Measurements from ENCODE around the gene CCR5. TPM values are rescaled to one million over a fixed set of nuclear protein-coding genes. Genes with fewer than 3 reads are reported as not detected.

Gene CCR5
- total RNA-seq, 1 experiment from 2014 or later = not detected

- TF ChIP-seq YY1 (IDR thresholded peaks at IDR 0.05; ENCODE audit: extremely low read depth, insufficient replicate concordance, low read depth, low read length) (no peak), ATF3 (IDR thresholded peaks at IDR 0.05) (no peak)
Measured at GRCh38 chr3:46397111-46397510, 26.4 kb downstream of the CCR5 start (continued).

GRCh38 chr3:46398186-46398955 is 27.6 kb downstream of the CCR5 start:
- intact Hi-C loops (cut with micrococcal nuclease) = no loop called here
- no peaks in the 10 kb centered on the region for H3K27me3 ChIP-seq (ENCODE audit: insufficient read depth, low read length)
- BruUV-seq (replicated peaks) = no TSS peak
- H3K36me3 ChIP-seq (ENCODE audit: control insufficient read depth in 1 of 2, insufficient read depth in 2 of 2, low read length in 2 of 2) = no peaks in the 10 kb centered on the region
- no peaks in the 10 kb centered on the region for H3K9me2 ChIP-seq (ENCODE audit: insufficient read depth)
- H3K4me2 ChIP-seq (ENCODE audit: low read length) = no peak overlapping the region
- no peak overlapping the region for H3K4me3 ChIP-seq (replicated peaks in 1 of 2; ENCODE audit: low read depth in 1 of 2, low read length in 2 of 2)
- H3K27ac ChIP-seq (ENCODE audit: low read depth, low read length) = no peak overlapping the region
- H3K9ac ChIP-seq (ENCODE audit: low read length) = no peak overlapping the region
- ATAC-seq (no peak), DNase-seq (ENCODE audit: low read depth, low spot score) (no peak)
- ChIA-PET CTCF (interaction anchor here (1.2 kb wide), 1 partner anchor 15 kb away, joined by 3 read pairs; no protein-coding TSS in a partner anchor), RAD21 (ENCODE audit: low non-redundant PET in 1 of 2, low total read pairs in 2 of 2, uncharacterized antibody in 2 of 2, unreplicated experiment in 2 of 2) (no interaction called here), POLR2A (no interaction called here)
- H3K9me3 ChIP-seq (ENCODE audit: control insufficient read depth in 1 of 2, insufficient read depth in 1 of 2, low read depth in 1 of 2, low read length in 2 of 2) = no peaks in the 10 kb centered on the region
- no peaks in the 10 kb centered on the region for H3K4me1 ChIP-seq (ENCODE audit: control insufficient read depth in 1 of 2, insufficient read depth in 2 of 2, low read length in 2 of 2)
- TF ChIP-seq ATF3 (IDR thresholded peaks at IDR 0.05) (no peak), RAD21 (IDR thresholded peaks at IDR 0.05; ENCODE audit: low read depth) (no peak), CTCF (IDR thresholded peaks at IDR 0.05 in 2 of 3, conservative IDR thresholded peaks at IDR 0.05 in 1 of 3; ENCODE audit: borderline replicate concordance in 1 of 3, insufficient read depth in 1 of 3, low read depth in 2 of 3, low read length in 2 of 3) (no peak), REST (IDR thresholded peaks at IDR 0.05; ENCODE audit: low read depth) (no peak), ZBTB33 (IDR thresholded peaks at IDR 0.05; ENCODE audit: extremely low read depth, insufficient replicate concordance, low read length) (no peak)
- H4K20me1 ChIP-seq (ENCODE audit: insufficient read depth) = no peaks in the 10 kb centered on the region
- H2AFZ ChIP-seq (ENCODE audit: low read depth, low read length, poor library complexity, severe bottlenecking) = no peak overlapping the region
- H3K79me2 ChIP-seq (ENCODE audit: insufficient read depth, low read length) = no peaks in the 10 kb centered on the region

All from HCT116 (cell line).